Stimulated activated CD4-positive, alpha-beta T cell treated with anti-CD3 and anti-CD28 coated beads, Interleukin-1b, Interleukin-23, amount 100 ng/mL, for 4 hours (primary cell): ENCODE results near the gene DCAF8L2.
"Not testable (repeated sequence)": the region's sequence is repeated elsewhere in the genome, so short reads cannot be mapped to it uniquely, and the experiment has no call there.

Source experiments
- DNase-seq, 2 donors: peaks; one replicate each; pipeline ENCODE4 v3.0.0-alpha.2; 2020; ENCODE audit warnings: low read depth in 2 of 2

The DCAF8L2 gene

GRCh38 chrX:27679281-27679680, 89.1 kb downstream of the DCAF8L2 start:
- no peak for DNase-seq

- DNase-seq, result no peak
Measured at GRCh38 chrX:27680726-27681125, 90.6 kb downstream of the DCAF8L2 start.

DNA sequence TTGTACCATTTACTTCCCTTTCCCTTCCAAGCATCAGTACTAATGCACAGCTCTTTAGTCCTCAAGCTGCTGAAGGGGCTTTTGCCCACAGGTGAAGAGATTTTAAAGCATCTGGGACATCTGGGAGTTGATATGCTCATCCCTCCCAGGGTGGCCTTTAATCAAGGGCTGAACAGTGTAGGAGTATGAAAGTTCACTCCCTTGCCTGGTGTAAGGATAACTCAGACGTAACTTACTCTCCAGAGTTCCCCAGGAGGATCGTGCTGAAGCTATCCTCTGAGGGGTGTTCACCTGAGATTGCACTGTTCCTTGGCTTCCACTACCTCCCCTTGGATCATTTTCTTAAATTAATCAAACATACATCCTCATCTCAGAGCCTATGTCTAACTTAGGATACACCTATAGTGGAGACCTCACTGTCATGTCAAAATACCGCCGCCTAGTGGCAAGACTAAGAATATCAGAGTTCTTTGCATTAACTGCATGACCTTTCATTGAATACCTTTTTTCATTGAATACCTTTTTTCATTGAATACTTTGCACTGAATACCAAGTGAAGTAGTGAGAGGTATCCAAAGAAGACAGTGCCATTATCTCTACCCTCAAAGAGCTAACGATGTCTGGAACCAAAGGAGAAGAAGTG, 93.5 kb downstream of the DCAF8L2 start:
- DNase-seq, result not testable (repeated sequence)

DNA sequence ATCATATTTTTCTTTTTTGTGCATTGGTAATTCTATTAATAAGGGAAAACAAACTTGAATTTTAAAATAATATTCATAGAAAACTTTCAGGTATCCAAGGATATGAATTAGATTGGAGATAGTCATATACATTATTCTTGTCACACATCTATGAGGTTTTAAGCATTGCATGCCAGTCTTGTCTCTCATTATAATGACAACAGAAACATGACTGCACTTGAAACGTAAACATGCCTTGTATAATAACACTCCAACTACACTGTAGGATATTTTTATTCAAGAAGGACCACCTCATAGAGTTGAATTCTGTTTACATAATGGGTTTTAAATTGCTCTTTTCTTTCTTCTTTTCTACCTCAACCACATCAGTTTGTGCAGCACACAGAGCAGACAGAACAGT, 104.5 kb downstream of the DCAF8L2 start:
- DNase-seq, result no peak

- no peak for DNase-seq
Measured at GRCh38 chrX:27706526-27706925, 116.4 kb downstream of the DCAF8L2 start.

DNA sequence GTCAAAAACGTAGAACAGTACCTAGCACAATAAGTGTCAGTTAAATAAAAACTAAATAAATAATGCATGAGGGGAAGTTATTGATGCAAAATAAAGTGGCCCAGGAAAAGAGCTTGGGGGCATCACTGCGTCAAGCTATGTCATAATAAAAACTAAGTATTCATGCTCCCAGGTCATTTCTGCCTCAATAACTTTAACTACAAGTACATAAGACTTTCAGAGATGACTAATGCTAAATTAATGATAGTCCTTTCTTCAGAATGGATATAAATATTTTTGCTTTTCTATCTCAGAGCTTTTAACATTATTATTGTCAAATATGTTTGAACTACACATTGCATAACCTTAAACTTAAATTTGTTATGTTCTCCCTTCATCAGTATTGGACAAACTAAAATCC, 125.5 kb downstream of the DCAF8L2 start:
- DNase-seq, result no peak

- DNase-seq, result no peak
Measured at GRCh38 chrX:27728291-27728690, 138.1 kb downstream of the DCAF8L2 start.

- DNase-seq, result no peak
Measured at GRCh38 chrX:27731962-27732361, 141.8 kb downstream of the DCAF8L2 start.

DNA sequence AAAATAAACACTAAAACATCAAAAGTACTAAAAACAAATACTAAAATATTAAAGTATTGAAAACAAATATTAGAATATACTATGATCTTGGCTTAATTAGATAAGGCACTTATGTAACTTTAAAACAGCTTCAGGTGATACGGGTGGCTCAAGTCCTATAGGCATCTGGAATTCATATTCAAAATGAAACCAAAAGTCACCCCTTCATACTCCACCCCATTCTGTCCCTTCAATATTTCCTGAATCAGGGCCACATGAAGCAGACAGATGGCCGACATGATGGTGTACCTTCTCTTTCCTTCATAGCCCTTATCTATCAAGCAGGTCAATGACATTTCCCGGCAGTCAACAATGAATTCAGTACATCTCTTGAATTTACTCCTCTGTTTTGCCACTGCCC, 145.8 kb downstream of the DCAF8L2 start:
- DNase-seq, result no peak

GRCh38 chrX:27740933-27741332, 150.8 kb downstream of the DCAF8L2 start:
- no peak for DNase-seq

GRCh38 chrX:27743521-27743920, 153.4 kb downstream of the DCAF8L2 start:
- DNase-seq, result not testable (repeated sequence)

DNA sequence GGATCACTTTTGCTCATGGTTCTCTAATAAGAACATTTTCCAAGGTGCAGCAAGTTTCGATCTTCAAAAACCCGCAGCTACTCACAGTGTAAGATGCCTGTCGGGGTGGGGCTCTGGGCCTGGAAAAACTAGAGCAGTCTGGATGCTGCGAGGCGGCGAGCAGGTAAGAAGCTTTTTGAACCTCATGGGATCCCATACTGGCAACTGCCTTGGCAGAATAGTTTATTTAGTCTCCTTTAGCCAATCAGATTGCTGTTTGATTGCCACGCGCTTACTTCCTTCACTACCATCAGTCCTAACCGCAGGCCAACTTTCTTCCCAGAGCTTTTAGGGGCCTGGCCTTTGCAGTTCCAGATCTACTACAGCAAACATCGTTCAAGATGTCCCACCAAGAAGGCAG, 156.4 kb downstream of the DCAF8L2 start:
- DNase-seq, result no peak

GRCh38 chrX:27750298-27750697, 160.2 kb downstream of the DCAF8L2 start:
- not testable (repeated sequence) for DNase-seq

DNA sequence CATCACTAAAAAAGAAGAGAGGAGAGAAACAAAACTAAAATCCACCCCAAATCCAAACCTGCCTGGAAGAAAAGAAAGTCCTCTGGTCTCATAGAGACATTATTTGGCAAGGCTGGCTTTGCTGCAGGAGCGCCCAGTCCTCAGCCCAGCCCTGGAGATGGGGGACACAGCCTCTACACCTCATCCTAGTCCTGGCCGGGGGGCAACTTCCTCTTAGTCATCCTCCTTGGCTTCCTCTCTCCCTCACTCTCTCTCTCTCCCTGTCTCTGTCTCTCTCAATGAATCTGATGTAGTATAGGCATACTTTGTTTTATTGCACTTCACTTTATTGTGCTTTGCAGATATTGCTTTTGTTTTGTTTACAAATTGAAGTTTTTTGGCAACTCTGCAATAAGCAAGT, 161.8 kb downstream of the DCAF8L2 start:
- no peak for DNase-seq

DNA sequence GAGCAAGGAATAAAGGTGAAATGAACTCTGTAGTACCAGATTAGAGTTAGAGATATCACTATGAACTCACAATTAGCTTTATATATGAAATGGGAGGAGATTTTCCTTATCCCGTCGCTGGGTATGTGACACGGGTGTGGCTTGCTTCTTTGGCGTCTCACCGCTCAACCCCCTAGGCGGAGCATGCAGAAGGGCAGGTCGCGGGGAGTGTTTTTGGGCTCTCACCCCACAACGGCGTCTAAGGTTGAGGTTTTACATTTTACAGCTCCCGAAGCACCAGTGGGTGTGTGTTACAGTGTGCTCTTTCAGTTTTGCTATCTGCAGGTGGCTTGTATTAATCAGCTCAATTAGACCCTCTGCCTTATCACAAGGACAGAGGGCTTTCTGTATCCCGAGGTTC, 175.6 kb downstream of the DCAF8L2 start:
- no peak for DNase-seq

- no peak for DNase-seq
Measured at GRCh38 chrX:27767387-27767786, 177.2 kb downstream of the DCAF8L2 start.

GRCh38 chrX:27775984-27776383, 185.8 kb downstream of the DCAF8L2 start:
- no peak for DNase-seq

- DNase-seq, result no peak
Measured at GRCh38 chrX:27796640-27797257, 206.6 kb downstream of the DCAF8L2 start.

- no peak for DNase-seq
Measured at GRCh38 chrX:27797575-27797974, 207.4 kb downstream of the DCAF8L2 start.
